ENCODE data around the gene SEMA3E. TPM values are rescaled to one million over a fixed set of nuclear protein-coding genes. Genes with fewer than 3 reads are reported as not detected.

Gene SEMA3E
- total RNA-seq, 1 experiment from 2014 or later, result 2.5 TPM

DNA sequence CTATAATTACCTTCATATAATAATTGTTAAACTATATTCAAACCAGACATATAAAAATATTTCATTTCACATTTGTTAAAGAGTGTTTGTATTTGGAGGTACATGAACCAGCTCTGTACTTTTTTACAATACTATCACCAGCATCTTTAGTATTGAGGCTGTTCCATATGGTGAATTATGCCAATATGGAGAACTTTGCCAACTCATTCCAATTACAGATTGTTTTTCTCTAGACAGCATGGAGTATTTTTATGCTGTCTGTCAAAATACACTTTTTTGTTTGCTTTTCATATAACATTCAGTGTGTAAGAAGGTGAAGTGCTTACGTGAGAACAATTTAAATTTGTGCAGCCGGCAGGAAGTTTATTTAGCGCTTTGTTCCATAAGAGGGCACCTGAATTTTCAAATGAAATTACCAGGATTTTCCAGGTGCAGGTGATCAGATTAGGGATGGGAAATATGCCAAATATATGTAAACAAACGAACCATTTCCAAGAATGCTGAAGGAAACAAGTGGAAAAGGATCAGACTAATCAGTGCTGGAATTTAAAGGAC is 54.9 kb downstream of the SEMA3E start:
- Mint-ChIP-seq H3K4me3 (no peak overlapping the region), H3K27me3 (ENCODE audit: low read depth) (no peaks in the 10 kb centered on the region), H3K9me3 (no peaks in the 10 kb centered on the region), H3K4me1 (no peaks in the 10 kb centered on the region), H3K36me3 (no peaks in the 10 kb centered on the region), H3K27ac (no peak overlapping the region)
- no peak for TF ChIP-seq NFYB (CRISPR knock-in tag; conservative IDR thresholded peaks at IDR 0.05; ENCODE audit: low read depth)
- no peak for TF ChIP-seq CREM (CRISPR knock-in tag; IDR thresholded peaks at IDR 0.05)
- no peak for TF ChIP-seq JUN (CRISPR knock-in tag; IDR thresholded peaks at IDR 0.05)
- TF ChIP-seq, protein P1, sequence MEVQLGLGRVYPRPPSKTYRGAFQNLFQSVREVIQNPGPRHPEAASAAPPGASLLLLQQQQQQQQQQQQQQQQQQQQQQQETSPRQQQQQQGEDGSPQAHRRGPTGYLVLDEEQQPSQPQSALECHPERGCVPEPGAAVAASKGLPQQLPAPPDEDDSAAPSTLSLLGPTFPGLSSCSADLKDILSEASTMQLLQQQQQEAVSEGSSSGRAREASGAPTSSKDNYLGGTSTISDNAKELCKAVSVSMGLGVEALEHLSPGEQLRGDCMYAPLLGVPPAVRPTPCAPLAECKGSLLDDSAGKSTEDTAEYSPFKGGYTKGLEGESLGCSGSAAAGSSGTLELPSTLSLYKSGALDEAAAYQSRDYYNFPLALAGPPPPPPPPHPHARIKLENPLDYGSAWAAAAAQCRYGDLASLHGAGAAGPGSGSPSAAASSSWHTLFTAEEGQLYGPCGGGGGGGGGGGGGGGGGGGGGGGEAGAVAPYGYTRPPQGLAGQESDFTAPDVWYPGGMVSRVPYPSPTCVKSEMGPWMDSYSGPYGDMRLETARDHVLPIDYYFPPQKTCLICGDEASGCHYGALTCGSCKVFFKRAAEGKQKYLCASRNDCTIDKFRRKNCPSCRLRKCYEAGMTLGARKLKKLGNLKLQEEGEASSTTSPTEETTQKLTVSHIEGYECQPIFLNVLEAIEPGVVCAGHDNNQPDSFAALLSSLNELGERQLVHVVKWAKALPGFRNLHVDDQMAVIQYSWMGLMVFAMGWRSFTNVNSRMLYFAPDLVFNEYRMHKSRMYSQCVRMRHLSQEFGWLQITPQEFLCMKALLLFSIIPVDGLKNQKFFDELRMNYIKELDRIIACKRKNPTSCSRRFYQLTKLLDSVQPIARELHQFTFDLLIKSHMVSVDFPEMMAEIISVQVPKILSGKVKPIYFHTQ (CRISPR knock-in tag; IDR thresholded peaks at IDR 0.05), result no peak
- no peak for TF ChIP-seq NR3C1 (CRISPR knock-in tag; conservative IDR thresholded peaks at IDR 0.05; ENCODE audit: low read depth)
- TF ChIP-seq TP53 (CRISPR knock-in tag; IDR thresholded peaks at IDR 0.05), result no peak
- TF ChIP-seq NFATC4 (CRISPR knock-in tag; IDR thresholded peaks at IDR 0.05), result no peak
- TF ChIP-seq, protein P2, sequence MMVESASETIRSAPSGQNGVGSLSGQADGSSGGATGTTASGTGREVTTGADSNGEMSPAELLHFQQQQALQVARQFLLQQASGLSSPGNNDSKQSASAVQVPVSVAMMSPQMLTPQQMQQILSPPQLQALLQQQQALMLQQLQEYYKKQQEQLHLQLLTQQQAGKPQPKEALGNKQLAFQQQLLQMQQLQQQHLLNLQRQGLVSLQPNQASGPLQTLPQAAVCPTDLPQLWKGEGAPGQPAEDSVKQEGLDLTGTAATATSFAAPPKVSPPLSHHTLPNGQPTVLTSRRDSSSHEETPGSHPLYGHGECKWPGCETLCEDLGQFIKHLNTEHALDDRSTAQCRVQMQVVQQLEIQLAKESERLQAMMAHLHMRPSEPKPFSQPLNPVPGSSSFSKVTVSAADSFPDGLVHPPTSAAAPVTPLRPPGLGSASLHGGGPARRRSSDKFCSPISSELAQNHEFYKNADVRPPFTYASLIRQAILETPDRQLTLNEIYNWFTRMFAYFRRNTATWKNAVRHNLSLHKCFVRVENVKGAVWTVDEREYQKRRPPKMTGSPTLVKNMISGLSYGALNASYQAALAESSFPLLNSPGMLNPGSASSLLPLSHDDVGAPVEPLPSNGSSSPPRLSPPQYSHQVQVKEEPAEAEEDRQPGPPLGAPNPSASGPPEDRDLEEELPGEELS (CRISPR knock-in tag; IDR thresholded peaks at IDR 0.05), result no peak
- no peak for TF ChIP-seq PRRX2 (CRISPR knock-in tag; IDR thresholded peaks at IDR 0.05)
- TF ChIP-seq SP1 (CRISPR knock-in tag; conservative IDR thresholded peaks at IDR 0.05), result no peak
- no peak for TF ChIP-seq ZBTB21 (CRISPR knock-in tag; IDR thresholded peaks at IDR 0.05; ENCODE audit: borderline replicate concordance)
- TF ChIP-seq ZNF423 (CRISPR knock-in tag; IDR thresholded peaks at IDR 0.05), result no peak
- TF ChIP-seq HMGA2 (CRISPR knock-in tag; IDR thresholded peaks at IDR 0.05), result no peak
- TF ChIP-seq, protein P3, sequence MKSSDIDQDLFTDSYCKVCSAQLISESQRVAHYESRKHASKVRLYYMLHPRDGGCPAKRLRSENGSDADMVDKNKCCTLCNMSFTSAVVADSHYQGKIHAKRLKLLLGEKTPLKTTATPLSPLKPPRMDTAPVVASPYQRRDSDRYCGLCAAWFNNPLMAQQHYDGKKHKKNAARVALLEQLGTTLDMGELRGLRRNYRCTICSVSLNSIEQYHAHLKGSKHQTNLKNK (CRISPR knock-in tag; IDR thresholded peaks at IDR 0.05), result no peak
- no peak for DNase-seq (ENCODE audit: low spot score)
- CTCF ChIA-PET, result no interaction called here
- no peak for ATAC-seq
- POLR2A ChIA-PET, result no interaction called here

DNA sequence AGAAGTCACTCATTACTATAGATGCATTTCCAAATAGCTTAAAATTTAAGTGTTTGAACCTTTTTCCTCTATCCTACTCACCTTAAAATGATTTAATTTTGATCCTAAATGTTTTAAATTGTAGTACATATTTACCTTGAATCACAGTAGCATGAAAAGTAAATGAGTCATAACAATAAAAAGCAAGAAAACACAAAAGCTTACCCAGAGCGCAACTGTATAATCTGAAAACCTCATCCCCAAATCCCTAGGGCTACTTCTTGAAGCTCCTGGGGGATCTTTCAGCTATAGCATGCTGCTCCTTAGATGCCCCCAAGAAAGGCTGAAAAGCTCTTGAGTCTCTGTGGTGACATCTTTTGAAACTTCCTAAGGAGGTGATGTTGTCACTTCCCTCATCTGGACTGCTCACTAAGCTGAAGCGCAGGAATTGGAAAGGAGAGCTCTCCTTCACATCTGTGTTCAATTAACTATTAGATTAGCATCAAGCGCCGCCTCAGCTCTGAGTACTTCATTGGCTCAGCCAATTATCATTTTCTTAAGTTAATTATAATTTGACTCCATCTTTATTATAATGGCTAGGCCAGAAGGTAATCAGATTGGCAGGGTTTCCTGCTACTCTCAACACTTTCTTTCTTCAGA is 60.2 kb downstream of the SEMA3E start:
- ATAC-seq, result no peak; the same call in 1 of the 2 replicates
- Mint-ChIP-seq H3K4me1 (no peaks in the 10 kb centered on the region), H3K27me3 (ENCODE audit: low read depth) (no peaks in the 10 kb centered on the region), H3K4me3 (no peak overlapping the region), H3K36me3 (no peaks in the 10 kb centered on the region), H3K9me3 (no peaks in the 10 kb centered on the region), H3K27ac (no peak overlapping the region)
- POLR2A ChIA-PET, result no interaction called here
- CTCF ChIA-PET, result interaction anchor here (0.5 kb wide), 1 partner anchor 60 kb away, joined by 3 read pairs; no protein-coding TSS in a partner anchor
- no peak for DNase-seq (ENCODE audit: low spot score)
- TF ChIP-seq NR2C2 (CRISPR knock-in tag; IDR thresholded peaks at IDR 0.05) (no peak), CBFB (CRISPR knock-in tag; IDR thresholded peaks at IDR 0.05; ENCODE audit: low read depth) (no peak), GRHL2 (CRISPR knock-in tag; IDR thresholded peaks at IDR 0.05; ENCODE audit: insufficient replicate concordance, severe bottlenecking) (no peak), GTF2I (CRISPR knock-in tag; conservative IDR thresholded peaks at IDR 0.05) (no peak), ZNF263 (CRISPR knock-in tag; IDR thresholded peaks at IDR 0.05; ENCODE audit: low read depth) (no peak), JUN (CRISPR knock-in tag; IDR thresholded peaks at IDR 0.05) (no peak)
- TF ChIP-seq, protein P4, sequence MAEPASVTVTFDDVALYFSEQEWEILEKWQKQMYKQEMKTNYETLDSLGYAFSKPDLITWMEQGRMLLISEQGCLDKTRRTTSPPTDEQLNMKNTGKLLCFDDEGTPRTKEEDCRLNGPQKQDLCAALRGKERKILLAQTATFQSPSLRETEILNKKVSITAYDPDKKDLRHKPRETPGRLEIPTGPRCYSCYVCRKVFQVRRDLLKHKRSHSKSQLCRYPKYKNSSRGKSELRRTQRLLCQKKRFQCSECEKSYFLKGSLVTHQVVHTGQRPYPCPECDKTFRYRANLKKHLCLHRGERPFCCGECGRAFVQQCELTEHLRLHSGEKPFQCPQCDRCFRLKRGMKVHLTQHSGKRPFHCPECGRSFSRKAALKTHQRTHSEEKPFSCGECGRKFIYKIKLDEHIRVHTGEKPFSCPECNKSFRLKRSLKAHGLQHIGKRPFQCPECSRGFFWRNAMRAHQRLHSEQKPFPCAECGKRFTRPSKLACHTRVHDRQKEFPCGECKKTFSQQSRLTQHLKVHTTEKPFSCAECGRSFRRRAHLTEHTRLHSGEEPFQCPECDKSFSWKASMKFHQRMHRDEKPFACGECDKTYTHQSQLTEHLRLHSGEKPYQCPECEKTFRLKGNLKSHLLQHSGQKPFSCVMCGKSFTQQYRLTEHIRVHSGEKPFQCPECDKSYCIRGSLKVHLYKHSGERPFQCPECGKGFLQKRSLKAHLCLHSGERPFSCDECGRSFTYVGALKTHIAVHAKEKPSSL (CRISPR knock-in tag; conservative IDR thresholded peaks at IDR 0.05), result no peak
- TF ChIP-seq, protein P5, sequence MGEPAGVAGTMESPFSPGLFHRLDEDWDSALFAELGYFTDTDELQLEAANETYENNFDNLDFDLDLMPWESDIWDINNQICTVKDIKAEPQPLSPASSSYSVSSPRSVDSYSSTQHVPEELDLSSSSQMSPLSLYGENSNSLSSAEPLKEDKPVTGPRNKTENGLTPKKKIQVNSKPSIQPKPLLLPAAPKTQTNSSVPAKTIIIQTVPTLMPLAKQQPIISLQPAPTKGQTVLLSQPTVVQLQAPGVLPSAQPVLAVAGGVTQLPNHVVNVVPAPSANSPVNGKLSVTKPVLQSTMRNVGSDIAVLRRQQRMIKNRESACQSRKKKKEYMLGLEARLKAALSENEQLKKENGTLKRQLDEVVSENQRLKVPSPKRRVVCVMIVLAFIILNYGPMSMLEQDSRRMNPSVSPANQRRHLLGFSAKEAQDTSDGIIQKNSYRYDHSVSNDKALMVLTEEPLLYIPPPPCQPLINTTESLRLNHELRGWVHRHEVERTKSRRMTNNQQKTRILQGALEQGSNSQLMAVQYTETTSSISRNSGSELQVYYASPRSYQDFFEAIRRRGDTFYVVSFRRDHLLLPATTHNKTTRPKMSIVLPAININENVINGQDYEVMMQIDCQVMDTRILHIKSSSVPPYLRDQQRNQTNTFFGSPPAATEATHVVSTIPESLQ (CRISPR knock-in tag; IDR thresholded peaks at IDR 0.05), result no peak
- TF ChIP-seq, protein P6, sequence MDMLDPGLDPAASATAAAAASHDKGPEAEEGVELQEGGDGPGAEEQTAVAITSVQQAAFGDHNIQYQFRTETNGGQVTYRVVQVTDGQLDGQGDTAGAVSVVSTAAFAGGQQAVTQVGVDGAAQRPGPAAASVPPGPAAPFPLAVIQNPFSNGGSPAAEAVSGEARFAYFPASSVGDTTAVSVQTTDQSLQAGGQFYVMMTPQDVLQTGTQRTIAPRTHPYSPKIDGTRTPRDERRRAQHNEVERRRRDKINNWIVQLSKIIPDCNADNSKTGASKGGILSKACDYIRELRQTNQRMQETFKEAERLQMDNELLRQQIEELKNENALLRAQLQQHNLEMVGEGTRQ (CRISPR knock-in tag; IDR thresholded peaks at IDR 0.05), result no peak
- TF ChIP-seq, protein P7, sequence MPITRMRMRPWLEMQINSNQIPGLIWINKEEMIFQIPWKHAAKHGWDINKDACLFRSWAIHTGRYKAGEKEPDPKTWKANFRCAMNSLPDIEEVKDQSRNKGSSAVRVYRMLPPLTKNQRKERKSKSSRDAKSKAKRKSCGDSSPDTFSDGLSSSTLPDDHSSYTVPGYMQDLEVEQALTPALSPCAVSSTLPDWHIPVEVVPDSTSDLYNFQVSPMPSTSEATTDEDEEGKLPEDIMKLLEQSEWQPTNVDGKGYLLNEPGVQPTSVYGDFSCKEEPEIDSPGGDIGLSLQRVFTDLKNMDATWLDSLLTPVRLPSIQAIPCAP (CRISPR knock-in tag; IDR thresholded peaks at IDR 0.05), result no peak
